Esophagus squamous epithelium (tissue), 5 donors: ENCODE results near the gene H6PD. TPM values are rescaled to one million over a fixed set of nuclear protein-coding genes. Genes with fewer than 3 reads are reported as not detected.
A peak's percentile ranks its signal among the peaks of the same experiment; 100 is the strongest.

Experiments
- DNase-seq: peaks from one replicate; lab custom pipeline; 2025; lab: John Stamatoyannopoulos, UW
- H3K27ac ChIP-seq, 4 donors: fragments of 200-600 bp; sonication (generic); one replicate each; pipeline ENCODE4 v1.5.1; 2016 to 2019; ENCODE audit warnings: mild to moderate bottlenecking in 1 of 4
- H3K27me3 ChIP-seq, 4 donors: fragments of 200-600 bp; sonication (generic); 1 replicate in 3 of 4; 2 replicates in 1 of 4; pipeline versions ENCODE4 v1.5.1 to v1.6.0; 2017 to 2021; ENCODE audit warnings: antibody characterized with exemption in 1 of 4
- H3K36me3 ChIP-seq, 3 donors: fragments of 200-600 bp; sonication (generic); one replicate each; pipeline ENCODE4 v1.5.1; 2016 to 2019
- H3K4me1 ChIP-seq, 3 donors: fragments of 200-600 bp; sonication (generic); one replicate each; pipeline ENCODE4 v1.5.1; 2017 to 2019
- H3K4me3 ChIP-seq, 4 donors: fragments of 200-600 bp; sonication (generic); 1 replicate in 3 of 4; 2 replicates in 1 of 4; pipeline ENCODE4 v1.5.1; 2016 to 2019; ENCODE audit warnings: mild to moderate bottlenecking in 2 of 4, moderate library complexity in 1 of 4
- H3K9me3 ChIP-seq, 3 donors: fragments of 200-600 bp; sonication (generic); one replicate each; pipeline ENCODE4 v1.5.1; 2016 to 2019
- CTCF ChIP-seq, 6 experiments: fragments of 450-650 bp in 4 of 6; fragments of 200-600 bp in 2 of 6; sonication (generic) in 2 of 6; IDR thresholded peaks; one replicate each; pipeline ENCODE4 v1.5.1; 2016 to 2019; ENCODE audit warnings: antibody characterized with exemption in 6 of 6, mild to moderate bottlenecking in 4 of 6, moderate library complexity in 4 of 6
- POLR2A ChIP-seq, 4 donors: fragments of 450-650 bp; IDR thresholded peaks; one replicate each; pipeline ENCODE4 v1.6.1; 2017; ENCODE audit warnings: antibody characterized with exemption in 4 of 4, mild to moderate bottlenecking in 4 of 4, moderate library complexity in 3 of 4
- WGBS, 2 donors: methylation state at CpG; one replicate each; pipeline ENCODE4 v1.1.5; 2018; 5-methylcytosine and 5-hydroxymethylcytosine counted together
- intact Hi-C: fragments of 100-400 bp; cut with DNase I; formaldehyde crosslinking; loops from one replicate; pipeline ENCODE4 v1.15.0; 2022
- total RNA-seq, 4 donors: library from RNA; depleted of rRNA; stranded (reverse); fragments of >200 nt; gene quantifications; one replicate each; pipeline ENCODE4 v1.1.0, GENCODE V29; 2016
- donor health status: DM: yes; HTN: yes; CAD: no.

The H6PD gene
- total RNA-seq, 4 donors from 2014 or later = 10.6 to 35.5 (median 18.7) TPM

DNA sequence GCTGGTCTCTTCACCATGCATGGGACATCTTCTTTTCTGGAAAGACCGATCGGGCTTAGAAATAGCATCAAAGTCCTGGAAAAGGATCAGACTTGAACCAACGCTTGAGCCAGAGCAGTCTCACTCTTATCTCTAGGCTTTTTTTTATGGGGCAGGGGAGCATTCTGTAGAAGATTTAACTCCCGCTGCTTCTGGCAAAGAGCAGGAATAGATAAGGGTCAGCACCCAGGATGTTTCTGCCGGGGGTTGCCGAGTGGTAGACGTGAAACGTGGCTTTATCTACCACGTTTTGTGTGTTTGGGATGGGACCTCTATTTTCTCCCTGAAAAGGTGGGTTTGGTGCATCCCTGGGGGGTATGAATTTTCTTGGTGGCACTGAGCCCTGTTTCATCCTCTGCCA is 76.9 kb downstream of the H6PD start:
- Histone ChIP-seq H3K4me1 (peaks cover 40 to 85% (median 60%) of the 10 kb centered on the region in 3 donors), H3K4me3 (no peak overlapping the region), H3K27ac (peak overlapping the region in 3 of 4 donors; percentile 9 to 28 (median 12)), H3K36me3 (peaks cover 0 to 11% (median 0%) of the 10 kb centered on the region in 3 donors), H3K9me3 (no peaks in the 10 kb centered on the region), H3K27me3 (no peaks in the 10 kb centered on the region)
- TF ChIP-seq POLR2A (IDR thresholded peaks at IDR 0.05) (no peak), CTCF (IDR thresholded peaks at IDR 0.05) (no peak)
- no peak for DNase-seq
- intact Hi-C loops = no loop called here
- 73 to 77% methylated on average over 9 of the region's 9 CpGs for WGBS, 2 donors

DNA sequence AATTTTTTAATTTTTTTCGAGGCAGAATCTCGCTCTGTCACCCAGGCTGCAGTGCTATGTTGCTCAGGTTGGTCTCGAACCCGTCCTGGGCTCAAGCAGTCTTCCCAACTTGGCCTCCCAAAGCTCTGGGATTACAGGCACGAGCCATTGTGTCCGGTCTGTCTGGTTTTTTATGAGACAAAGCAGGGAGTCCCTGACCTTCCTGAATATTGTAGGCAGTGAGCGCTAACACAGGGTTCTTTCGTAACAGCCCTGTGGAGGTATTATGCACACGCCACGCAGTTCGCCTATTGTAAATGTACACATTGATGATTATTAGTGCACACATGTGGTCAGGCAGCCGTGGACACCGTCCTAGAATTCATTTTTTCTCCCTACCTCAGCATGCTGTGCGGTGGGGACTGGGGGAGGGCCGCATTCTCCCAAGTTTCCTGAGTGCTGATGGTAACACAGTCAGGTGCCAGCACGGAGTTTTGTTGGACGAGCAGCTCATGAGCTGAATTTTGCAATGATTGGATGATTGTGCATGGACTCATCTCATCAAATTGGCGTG is 77.7 kb downstream of the H6PD start:
- Histone ChIP-seq H3K36me3 (peaks cover 0 to 11% (median 0%) of the 10 kb centered on the region in 3 donors), H3K4me3 (no peak overlapping the region), H3K4me1 (peaks cover 45 to 86% (median 68%) of the 10 kb centered on the region in 3 donors), H3K27ac (peak overlapping the region in 3 of 4 donors; percentile 9 to 38 (median 31)), H3K9me3 (no peaks in the 10 kb centered on the region), H3K27me3 (no peaks in the 10 kb centered on the region)
- no peak for DNase-seq
- TF ChIP-seq CTCF (IDR thresholded peaks at IDR 0.05) (no peak), POLR2A (IDR thresholded peaks at IDR 0.05) (no peak)
- 70 to 82% methylated on average over 13 to 18 of the region's 18 CpGs for WGBS, 2 donors
- intact Hi-C loops = no loop called here

- TF ChIP-seq CTCF (IDR thresholded peaks at IDR 0.05) = no peak
- TF ChIP-seq POLR2A (IDR thresholded peaks at IDR 0.05) = no peak
- 90 to 92% methylated on average over 4 to 10 of the region's 11 CpGs for WGBS, 2 donors
- Histone ChIP-seq H3K4me1 (peaks cover 54 to 86% (median 73%) of the 10 kb centered on the region in 3 donors), H3K27me3 (no peaks in the 10 kb centered on the region), H3K4me3 (no peak overlapping the region), H3K27ac (peak overlapping the region in 3 of 4 donors; percentile 19 to 83 (median 79)), H3K36me3 (peaks cover 0 to 16% (median 0%) of the 10 kb centered on the region in 3 donors), H3K9me3 (no peaks in the 10 kb centered on the region)
- DNase-seq = no peak
- intact Hi-C loops = no loop called here
Observed at GRCh38 chr1:9313576-9313975, 79.0 kb downstream of the H6PD start.

- intact Hi-C loops = no loop called here
- H3K4me1 ChIP-seq = peaks cover 60 to 87% (median 74%) of the 10 kb centered on the region in 3 donors
- no peak for DNase-seq
- H3K36me3 ChIP-seq = peaks cover 0 to 17% (median 0%) of the 10 kb centered on the region in 3 donors
- 71 to 84% methylated on average over 7 to 8 of the region's 8 CpGs for WGBS, 2 donors
- H3K4me3 ChIP-seq = no peak overlapping the region
- peak overlapping the region in 3 of 4 donors; percentile 79 to 83 (median 81) for H3K27ac ChIP-seq
- H3K27me3 ChIP-seq = no peaks in the 10 kb centered on the region
- no peak for TF ChIP-seq CTCF (IDR thresholded peaks at IDR 0.05)
- TF ChIP-seq POLR2A (IDR thresholded peaks at IDR 0.05) = no peak
- H3K9me3 ChIP-seq = no peaks in the 10 kb centered on the region
Observed at GRCh38 chr1:9314111-9314510, 79.5 kb downstream of the H6PD start.

DNA sequence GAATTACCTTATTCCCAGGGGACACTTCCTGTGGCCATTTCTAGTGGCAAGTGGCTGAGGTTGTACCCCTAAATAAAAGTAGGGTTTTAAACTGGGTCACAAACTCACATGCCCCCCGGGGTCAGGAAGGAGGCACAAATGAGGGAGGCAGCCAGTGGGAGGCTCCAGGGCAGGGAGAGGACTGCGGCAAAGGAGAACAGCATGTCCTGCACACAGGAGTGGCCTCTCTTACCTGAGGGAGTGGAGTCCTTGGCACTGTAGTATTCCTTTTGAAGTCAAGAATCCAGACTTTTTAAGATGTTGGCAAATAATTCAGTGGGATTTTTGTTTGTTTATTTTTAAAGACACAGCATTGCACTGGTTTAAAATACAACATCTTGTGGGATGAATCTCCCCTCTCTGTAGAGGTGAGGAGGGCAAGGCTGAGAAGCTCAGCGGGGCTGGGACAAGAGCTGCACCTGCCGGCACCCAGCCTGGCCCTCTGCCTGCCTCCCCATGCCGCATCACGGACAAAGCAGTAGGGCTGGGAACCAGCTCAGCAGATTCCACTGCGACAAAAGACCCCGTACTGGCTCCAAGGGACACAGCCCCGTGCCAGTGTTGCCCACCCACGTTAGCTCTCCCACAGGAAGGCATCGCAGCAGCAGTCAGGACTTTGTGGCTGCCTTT is 80.3 kb downstream of the H6PD start:
- Histone ChIP-seq H3K36me3 (peaks cover 0 to 20% (median 0%) of the 10 kb centered on the region in 3 donors), H3K4me1 (peaks cover 66 to 95% (median 81%) of the 10 kb centered on the region in 3 donors), H3K27me3 (no peaks in the 10 kb centered on the region), H3K27ac (peak overlapping the region; percentile 65 to 83 (median 80)), H3K9me3 (no peaks in the 10 kb centered on the region), H3K4me3 (peak overlapping the region in 1 of 4 donors; percentile 35)
- intact Hi-C loops = no loop called here
- 53 to 58% methylated on average over 5 to 7 of the region's 11 CpGs for WGBS, 2 donors
- TF ChIP-seq POLR2A (IDR thresholded peaks at IDR 0.05) (no peak), CTCF (IDR thresholded peaks at IDR 0.05) (no peak)
- DNase-seq = no peak
